IMR-90 (cell line): ENCODE results near the gene NUPR1.

ENCODE experiments used
- BHLHE40 ChIP-seq: fragments of 150-350 bp; IDR thresholded peaks from 2 replicates; pipeline ENCODE4 v1.6.1; 2016; ENCODE audit warnings: mild to moderate bottlenecking, low read depth, low read length
- CHD1 ChIP-seq: IDR thresholded peaks from 2 replicates; pipeline ENCODE4 v1.6.1; 2012; ENCODE audit warnings: low read depth, low read length, improper control_type of control experiment
- ELK1 ChIP-seq: fragments of 150-350 bp; IDR thresholded peaks from 2 replicates; pipeline ENCODE4 v1.6.1; 2016; ENCODE audit warnings: low read depth, mild to moderate bottlenecking, low read length, moderate library complexity, borderline replicate concordance
- MAFK ChIP-seq: IDR thresholded peaks from 2 replicates; pipeline ENCODE4 v1.6.1; 2012; ENCODE audit warnings: low read depth, low read length, improper control_type of control experiment
- MAZ ChIP-seq: IDR thresholded peaks from 2 replicates; pipeline ENCODE4 v1.6.1; 2012; ENCODE audit warnings: low read depth, mild to moderate bottlenecking, low read length, improper control_type of control experiment, moderate library complexity, borderline replicate concordance
- POLR2A ChIP-seq: IDR thresholded peaks from 2 replicates; pipeline ENCODE4 v1.6.1; 2012; ENCODE audit warnings: mild to moderate bottlenecking, low read depth, low read length
- RAD21 ChIP-seq: IDR thresholded peaks from 2 replicates; pipeline ENCODE4 v1.6.1; 2012; ENCODE audit warnings: low read length, improper control_type of control experiment
- RCOR1 ChIP-seq: IDR thresholded peaks from 2 replicates; pipeline ENCODE4 v1.6.1; 2012; ENCODE audit warnings: mild to moderate bottlenecking, low read length, improper control_type of control experiment; ENCODE audit not compliant: insufficient replicate concordance
- RFX5 ChIP-seq: IDR thresholded peaks from 2 replicates; pipeline ENCODE4 v1.8.0; 2012; ENCODE audit warnings: low read depth, mild to moderate bottlenecking, low read length, moderate library complexity
- SMC3 ChIP-seq: fragments of 150-350 bp; IDR thresholded peaks from 2 replicates; pipeline ENCODE4 v1.6.1; 2016; ENCODE audit warnings: low read depth, mild to moderate bottlenecking, antibody characterized with exemption, low read length, moderate library complexity
- TF ChIP-seq, protein P1 (sequence below): conservative IDR thresholded peaks from 2 replicates; pipeline ENCODE4 v1.5.1; 2012; ENCODE audit warnings: mild to moderate bottlenecking, low read depth, low read length, improper control_type of control experiment

GRCh38 chr16:28511801-28512789, 26.7 kb downstream of the NUPR1 start:
- TF ChIP-seq, protein P1, sequence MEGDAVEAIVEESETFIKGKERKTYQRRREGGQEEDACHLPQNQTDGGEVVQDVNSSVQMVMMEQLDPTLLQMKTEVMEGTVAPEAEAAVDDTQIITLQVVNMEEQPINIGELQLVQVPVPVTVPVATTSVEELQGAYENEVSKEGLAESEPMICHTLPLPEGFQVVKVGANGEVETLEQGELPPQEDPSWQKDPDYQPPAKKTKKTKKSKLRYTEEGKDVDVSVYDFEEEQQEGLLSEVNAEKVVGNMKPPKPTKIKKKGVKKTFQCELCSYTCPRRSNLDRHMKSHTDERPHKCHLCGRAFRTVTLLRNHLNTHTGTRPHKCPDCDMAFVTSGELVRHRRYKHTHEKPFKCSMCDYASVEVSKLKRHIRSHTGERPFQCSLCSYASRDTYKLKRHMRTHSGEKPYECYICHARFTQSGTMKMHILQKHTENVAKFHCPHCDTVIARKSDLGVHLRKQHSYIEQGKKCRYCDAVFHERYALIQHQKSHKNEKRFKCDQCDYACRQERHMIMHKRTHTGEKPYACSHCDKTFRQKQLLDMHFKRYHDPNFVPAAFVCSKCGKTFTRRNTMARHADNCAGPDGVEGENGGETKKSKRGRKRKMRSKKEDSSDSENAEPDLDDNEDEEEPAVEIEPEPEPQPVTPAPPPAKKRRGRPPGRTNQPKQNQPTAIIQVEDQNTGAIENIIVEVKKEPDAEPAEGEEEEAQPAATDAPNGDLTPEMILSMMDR, result no peak
- TF ChIP-seq SMC3 (no peak), RFX5 (no peak), POLR2A (no peak), ELK1 (no peak), MAFK (no peak), BHLHE40 (no peak), MAZ (no peak), RCOR1 (no peak), CHD1 (no peak), RAD21 (no peak)
